Muscle layer of colon (tissue), 2 donors: ENCODE results near the gene ETAA1.

ENCODE experiments used
- H3K27ac ChIP-seq: one replicate; pipeline ENCODE4 v1.7.0; 2013; ENCODE audit warnings: low read depth, mild to moderate bottlenecking, low read length, moderate library complexity
- H3K27me3 ChIP-seq, 2 donors: one replicate each; pipeline ENCODE4 v1.7.0; 2013; ENCODE audit warnings: low read length in 2 of 2, mild to moderate bottlenecking in 2 of 2; ENCODE audit not compliant: insufficient read depth in 2 of 2, control insufficient read depth in 1 of 2
- H3K36me3 ChIP-seq: one replicate; pipeline ENCODE4 v1.7.0; 2013; ENCODE audit warnings: mild to moderate bottlenecking, low read length; ENCODE audit not compliant: insufficient read depth
- H3K4me1 ChIP-seq: one replicate; pipeline ENCODE4 v1.7.0; 2013; ENCODE audit warnings: mild to moderate bottlenecking, low read length; ENCODE audit not compliant: insufficient read depth
- H3K4me3 ChIP-seq, 2 donors: one replicate each; pipeline ENCODE4 v1.7.0; 2013; ENCODE audit warnings: low read length in 2 of 2, low read depth in 1 of 2, mild to moderate bottlenecking in 1 of 2, moderate library complexity in 1 of 2
- H3K9ac ChIP-seq: one replicate; pipeline ENCODE4 v1.7.0; 2013; ENCODE audit warnings: low read length
- H3K9me3 ChIP-seq: one replicate; pipeline ENCODE4 v1.7.0; 2013; ENCODE audit warnings: mild to moderate bottlenecking, low read length
- donor health status: abdominal sarcoma.
- donor health status: Adenocarcinoma of cecum.

Gene ETAA1

GRCh38 chr2:67438337-67438736 is 41.2 kb downstream of the ETAA1 start:
- Histone ChIP-seq H3K4me1 (no peaks in the 10 kb centered on the region), H3K27me3 (no peaks in the 10 kb centered on the region)

GRCh38 chr2:67445652-67446268 is 48.6 kb downstream of the ETAA1 start:
- H3K27ac ChIP-seq = no peak overlapping the region

More at GRCh38 chr2:67438337-67438736, 41.2 kb downstream of the ETAA1 start:
- no peaks in the 10 kb centered on the region for H3K36me3 ChIP-seq
- no peak overlapping the region for H3K4me3 ChIP-seq
- H3K9me3 ChIP-seq = no peaks in the 10 kb centered on the region
- no peak overlapping the region for H3K27ac ChIP-seq
- no peak overlapping the region for H3K9ac ChIP-seq

GRCh38 chr2:67446491-67446911 is 49.4 kb downstream of the ETAA1 start:
- Histone ChIP-seq H3K9me3 (no peaks in the 10 kb centered on the region), H3K9ac (no peak overlapping the region), H3K36me3 (no peaks in the 10 kb centered on the region), H3K4me3 (no peak overlapping the region), H3K27ac (no peak overlapping the region), H3K27me3 (no peaks in the 10 kb centered on the region), H3K4me1 (peaks cover 14% of the 10 kb centered on the region)

More at GRCh38 chr2:67445652-67446268, 48.6 kb downstream of the ETAA1 start:
- Histone ChIP-seq H3K4me3 (no peak overlapping the region), H3K4me1 (peaks cover 14% of the 10 kb centered on the region), H3K9me3 (no peaks in the 10 kb centered on the region), H3K36me3 (no peaks in the 10 kb centered on the region), H3K9ac (no peak overlapping the region), H3K27me3 (no peaks in the 10 kb centered on the region)

GRCh38 chr2:67448648-67449047 is 51.5 kb downstream of the ETAA1 start:
- H3K27me3 ChIP-seq = no peaks in the 10 kb centered on the region
- H3K27ac ChIP-seq = no peak overlapping the region
- no peaks in the 10 kb centered on the region for H3K9me3 ChIP-seq
- H3K9ac ChIP-seq = no peak overlapping the region
- no peak overlapping the region for H3K4me3 ChIP-seq
- H3K4me1 ChIP-seq = peaks cover 14% of the 10 kb centered on the region
- no peaks in the 10 kb centered on the region for H3K36me3 ChIP-seq

GRCh38 chr2:67451086-67451832 is 54.1 kb downstream of the ETAA1 start:
- Histone ChIP-seq H3K27ac (no peak overlapping the region), H3K36me3 (no peaks in the 10 kb centered on the region), H3K4me1 (peaks cover 8% of the 10 kb centered on the region), H3K27me3 (no peaks in the 10 kb centered on the region), H3K9ac (no peak overlapping the region), H3K9me3 (no peaks in the 10 kb centered on the region), H3K4me3 (no peak overlapping the region)

GRCh38 chr2:67453310-67453709 is 56.2 kb downstream of the ETAA1 start:
- Histone ChIP-seq H3K9me3 (no peaks in the 10 kb centered on the region), H3K9ac (no peak overlapping the region), H3K4me1 (no peaks in the 10 kb centered on the region), H3K4me3 (no peak overlapping the region), H3K27me3 (no peaks in the 10 kb centered on the region), H3K36me3 (no peaks in the 10 kb centered on the region), H3K27ac (no peak overlapping the region)

- no peaks in the 10 kb centered on the region for H3K4me1 ChIP-seq
- H3K4me3 ChIP-seq = no peak overlapping the region
- no peak overlapping the region for H3K9ac ChIP-seq
- no peak overlapping the region for H3K27ac ChIP-seq
- no peaks in the 10 kb centered on the region for H3K9me3 ChIP-seq
- no peaks in the 10 kb centered on the region for H3K27me3 ChIP-seq
- H3K36me3 ChIP-seq = no peaks in the 10 kb centered on the region
Observed at GRCh38 chr2:67455219-67456142, 58.3 kb downstream of the ETAA1 start.

GRCh38 chr2:67456428-67456827 is 59.3 kb downstream of the ETAA1 start:
- Histone ChIP-seq H3K36me3 (no peaks in the 10 kb centered on the region), H3K27ac (no peak overlapping the region), H3K4me1 (no peaks in the 10 kb centered on the region)

GRCh38 chr2:67457699-67458098 is 60.6 kb downstream of the ETAA1 start:
- Histone ChIP-seq H3K27me3 (no peaks in the 10 kb centered on the region), H3K36me3 (no peaks in the 10 kb centered on the region), H3K27ac (no peak overlapping the region), H3K4me1 (no peaks in the 10 kb centered on the region), H3K9ac (no peak overlapping the region), H3K4me3 (no peak overlapping the region), H3K9me3 (no peaks in the 10 kb centered on the region)

More at GRCh38 chr2:67456428-67456827, 59.3 kb downstream of the ETAA1 start:
- Histone ChIP-seq H3K9ac (no peak overlapping the region), H3K27me3 (no peaks in the 10 kb centered on the region), H3K4me3 (no peak overlapping the region), H3K9me3 (no peaks in the 10 kb centered on the region)

- Histone ChIP-seq H3K4me1 (no peaks in the 10 kb centered on the region), H3K9ac (no peak overlapping the region), H3K27ac (no peak overlapping the region), H3K36me3 (no peaks in the 10 kb centered on the region), H3K27me3 (no peaks in the 10 kb centered on the region), H3K9me3 (no peaks in the 10 kb centered on the region), H3K4me3 (no peak overlapping the region)
Observed at GRCh38 chr2:67459761-67460160, 62.6 kb downstream of the ETAA1 start.
